ENCODE data around the gene CDH2.

Gene CDH2

GRCh38 chr18:28078298-28078697, 98.6 kb downstream of the CDH2 start:
- H3K27ac ChIP-seq = no peak overlapping the region

GRCh38 chr18:28075501-28075900, 101.4 kb downstream of the CDH2 start:
- H3K27ac ChIP-seq = no peak overlapping the region
- TF ChIP-seq ZFX (IDR thresholded peaks at IDR 0.05) (no peak), CTCF (conservative IDR thresholded peaks at IDR 0.05) (no peak)

More at GRCh38 chr18:28078298-28078697, 98.6 kb downstream of the CDH2 start:
- TF ChIP-seq ZFX (IDR thresholded peaks at IDR 0.05) (no peak), CTCF (conservative IDR thresholded peaks at IDR 0.05) (no peak)

- TF ChIP-seq CTCF (conservative IDR thresholded peaks at IDR 0.05) (no peak), ZFX (IDR thresholded peaks at IDR 0.05) (no peak)
- no peak overlapping the region for H3K27ac ChIP-seq
Measured at GRCh38 chr18:28074076-28074475, 102.9 kb downstream of the CDH2 start.

GRCh38 chr18:28073658-28074057, 103.3 kb downstream of the CDH2 start:
- no peak for TF ChIP-seq ZFX (IDR thresholded peaks at IDR 0.05)
- no peak for TF ChIP-seq CTCF (conservative IDR thresholded peaks at IDR 0.05)
- no peak overlapping the region for H3K27ac ChIP-seq

- no peak overlapping the region for H3K27ac ChIP-seq
- TF ChIP-seq CTCF (conservative IDR thresholded peaks at IDR 0.05) (no peak), ZFX (IDR thresholded peaks at IDR 0.05) (no peak)
Measured at GRCh38 chr18:28071199-28071598, 105.7 kb downstream of the CDH2 start.

DNA sequence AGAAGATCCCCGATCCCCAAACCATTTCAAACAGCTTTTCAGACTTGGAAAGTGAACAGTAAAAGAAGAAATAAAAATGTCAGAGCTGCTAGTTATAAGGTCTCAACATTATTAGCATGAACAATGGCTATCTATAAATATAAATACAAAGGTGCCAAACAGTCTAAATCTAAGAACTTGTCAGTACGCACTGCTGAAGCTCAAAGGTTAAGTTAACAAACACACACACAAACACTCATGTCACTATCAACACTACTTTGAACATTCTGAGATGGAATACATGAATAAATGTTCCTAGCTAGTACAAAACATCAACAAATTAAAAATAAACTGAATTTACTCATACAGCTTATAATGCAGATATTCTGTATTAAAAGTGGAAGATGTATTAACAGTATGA, 108.7 kb downstream of the CDH2 start:
- TF ChIP-seq CTCF (conservative IDR thresholded peaks at IDR 0.05) = no peak
- TF ChIP-seq ZFX (IDR thresholded peaks at IDR 0.05) = no peak

GRCh38 chr18:28067346-28067745, 109.6 kb downstream of the CDH2 start:
- no peak for TF ChIP-seq CTCF (conservative IDR thresholded peaks at IDR 0.05)
- TF ChIP-seq ZFX (IDR thresholded peaks at IDR 0.05) = no peak
- no peak overlapping the region for H3K27ac ChIP-seq

More for the DNA sequence above, 108.7 kb downstream of the CDH2 start:
- H3K27ac ChIP-seq = no peak overlapping the region
